ENCODE measurements around the gene AKT2. TPM values are rescaled to one million over a fixed set of nuclear protein-coding genes. Genes with fewer than 3 reads are reported as not detected.
A peak's percentile ranks its signal among the peaks of the same experiment; 100 is the strongest.
"Not testable (repeated sequence)": the region's sequence is repeated elsewhere in the genome, so short reads cannot be mapped to it uniquely, and the experiment has no call there.

The AKT2 gene
- 179 and 182 TPM in 2 replicates for total RNA-seq (2022)
- Bru-seq, nascent RNA: percentile 72 among the genes with signal in this experiment
- percentile 86 among the genes with signal in this experiment for BruChase-seq, experiment 1, labeled RNA remaining after a 6-hour chase
- percentile 83 among the genes with signal in this experiment for BruChase-seq, experiment 2, labeled RNA remaining after a 2-hour chase
- long read RNA-seq, full-length matches to known transcripts: 2 of 30 reads
- long read RNA-seq, partial matches to known transcripts: 1 of 30 reads
- long read RNA-seq, other reads (novel, unspliced or antisense): 27 of 30 reads

- Mint-ChIP-seq H3K27ac (ENCODE audit: unreplicated experiment) (peak within 1 kb of the TSS; percentile 94), H3K27me3 (ENCODE audit: unreplicated experiment) (no peaks in the 10 kb centered on the region), H3K4me3 (ENCODE audit: low read depth, unreplicated experiment) (peak within 1 kb of the TSS; percentile 92), H3K4me1 (ENCODE audit: low read depth, unreplicated experiment) (peaks cover 17% of the 10 kb centered on the region), H3K36me3 (ENCODE audit: insufficient read depth, unreplicated experiment) (peaks cover 31% of the 10 kb centered on the region), H3K9me3 (ENCODE audit: low read depth, unreplicated experiment) (no peaks in the 10 kb centered on the region)
- BruUV-seq (replicated peaks): no TSS peak
- DNase-seq: peak; percentile 79
- CTCF ChIA-PET: interaction anchor here (1.1 kb wide), 1 partner anchor 21 kb away, joined by 3 read pairs; no protein-coding TSS in a partner anchor
- intact Hi-C loops (cut with micrococcal nuclease; ENCODE audit: unreplicated experiment): no loop called here
- TF ChIP-seq CTCF (IDR thresholded peaks at IDR 0.05; ENCODE audit: unreplicated experiment): no peak
These were observed at the start of gene AKT2 for GRCh38 chr19:40284501-40285352. Gene AKT2 (minus strand): TSS chr19:40285345. CDS start chr19:40265267, 20,078 bp downstream.

GRCh38 chr19:40333083-40333482, 47.9 kb upstream of the AKT2 start:
- intact Hi-C loops (cut with micrococcal nuclease; ENCODE audit: unreplicated experiment); H3K4me1 Mint-ChIP-seq (ENCODE audit: low read depth, unreplicated experiment); H3K4me3 Mint-ChIP-seq (ENCODE audit: low read depth, unreplicated experiment); H3K27ac Mint-ChIP-seq (ENCODE audit: unreplicated experiment); H3K27me3 Mint-ChIP-seq (ENCODE audit: unreplicated experiment); CTCF ChIA-PET; H3K9me3 Mint-ChIP-seq (ENCODE audit: low read depth, unreplicated experiment); DNase-seq: not testable (repeated sequence)
- BruUV-seq (replicated peaks): TSS peak; percentile 9
- peaks cover 41% of the 10 kb centered on the region for H3K36me3 Mint-ChIP-seq (ENCODE audit: insufficient read depth, unreplicated experiment)

- no peak for TF ChIP-seq CTCF (IDR thresholded peaks at IDR 0.05; ENCODE audit: unreplicated experiment)
- no TSS peak for BruUV-seq (replicated peaks)
- CTCF ChIA-PET: no interaction called here
- no peak for DNase-seq
- Mint-ChIP-seq H3K27me3 (ENCODE audit: unreplicated experiment) (no peaks in the 10 kb centered on the region), H3K36me3 (ENCODE audit: insufficient read depth, unreplicated experiment) (peaks cover 42% of the 10 kb centered on the region), H3K4me1 (ENCODE audit: low read depth, unreplicated experiment) (no peaks in the 10 kb centered on the region), H3K9me3 (ENCODE audit: low read depth, unreplicated experiment) (no peaks in the 10 kb centered on the region), H3K4me3 (ENCODE audit: low read depth, unreplicated experiment) (no peak overlapping the region), H3K27ac (ENCODE audit: unreplicated experiment) (no peak overlapping the region)
- intact Hi-C loops (cut with micrococcal nuclease; ENCODE audit: unreplicated experiment): no loop called here
These were observed 47.5 kb upstream of the AKT2 start for GRCh38 chr19:40332669-40333068.

- Mint-ChIP-seq H3K27me3 (ENCODE audit: unreplicated experiment) (no peaks in the 10 kb centered on the region), H3K4me3 (ENCODE audit: low read depth, unreplicated experiment) (no peak overlapping the region), H3K9me3 (ENCODE audit: low read depth, unreplicated experiment) (no peaks in the 10 kb centered on the region), H3K4me1 (ENCODE audit: low read depth, unreplicated experiment) (no peaks in the 10 kb centered on the region), H3K36me3 (ENCODE audit: insufficient read depth, unreplicated experiment) (peaks cover 51% of the 10 kb centered on the region), H3K27ac (ENCODE audit: unreplicated experiment) (no peak overlapping the region)
- BruUV-seq (replicated peaks): no TSS peak
- TF ChIP-seq CTCF (IDR thresholded peaks at IDR 0.05; ENCODE audit: unreplicated experiment): no peak
- intact Hi-C loops (cut with micrococcal nuclease; ENCODE audit: unreplicated experiment): no loop called here
- no peak for DNase-seq
- CTCF ChIA-PET: no interaction called here
These were observed 45.9 kb upstream of the AKT2 start for GRCh38 chr19:40331052-40331451.
